GM12874 (cell line): ENCODE results near the gene TRIM43.
"Not testable (repeated sequence)": the region's sequence is repeated elsewhere in the genome, so short reads cannot be mapped to it uniquely, and the experiment has no call there.

Source experiments
- TF ChIP-seq, protein P1 (sequence below): IDR thresholded peaks from 2 replicates; pipeline ENCODE4 v1.5.1; 2011; ENCODE audit warnings: low read depth, mild to moderate bottlenecking, control low read depth, low read length, moderate library complexity; ENCODE audit not compliant: insufficient read depth

TRIM43 gene

DNA sequence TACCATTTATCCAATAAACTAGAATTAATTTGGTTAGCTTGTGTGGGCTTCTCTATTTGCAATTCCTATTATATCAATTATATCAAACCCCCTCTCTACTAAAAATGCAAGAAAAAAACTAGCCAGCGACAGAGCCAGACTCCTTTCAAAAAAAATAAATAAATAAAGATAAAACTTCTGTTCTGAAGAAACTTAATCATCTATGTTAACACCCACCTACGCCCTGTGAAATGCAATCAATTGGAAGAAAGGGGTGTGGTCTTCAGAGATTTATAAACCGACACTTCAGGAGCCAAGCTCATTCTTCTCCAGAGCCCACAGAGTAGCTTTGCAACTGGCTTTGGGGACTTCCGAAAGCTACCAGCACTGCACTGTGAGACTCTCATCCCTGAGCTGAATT, at the start of gene TRIM43:
Gene TRIM43, plus strand, starts transcription at position 301 of the 400 bp plus-strand sequence. CDS start 2,023 bp downstream, outside the sequence.
- TF ChIP-seq, protein P1, sequence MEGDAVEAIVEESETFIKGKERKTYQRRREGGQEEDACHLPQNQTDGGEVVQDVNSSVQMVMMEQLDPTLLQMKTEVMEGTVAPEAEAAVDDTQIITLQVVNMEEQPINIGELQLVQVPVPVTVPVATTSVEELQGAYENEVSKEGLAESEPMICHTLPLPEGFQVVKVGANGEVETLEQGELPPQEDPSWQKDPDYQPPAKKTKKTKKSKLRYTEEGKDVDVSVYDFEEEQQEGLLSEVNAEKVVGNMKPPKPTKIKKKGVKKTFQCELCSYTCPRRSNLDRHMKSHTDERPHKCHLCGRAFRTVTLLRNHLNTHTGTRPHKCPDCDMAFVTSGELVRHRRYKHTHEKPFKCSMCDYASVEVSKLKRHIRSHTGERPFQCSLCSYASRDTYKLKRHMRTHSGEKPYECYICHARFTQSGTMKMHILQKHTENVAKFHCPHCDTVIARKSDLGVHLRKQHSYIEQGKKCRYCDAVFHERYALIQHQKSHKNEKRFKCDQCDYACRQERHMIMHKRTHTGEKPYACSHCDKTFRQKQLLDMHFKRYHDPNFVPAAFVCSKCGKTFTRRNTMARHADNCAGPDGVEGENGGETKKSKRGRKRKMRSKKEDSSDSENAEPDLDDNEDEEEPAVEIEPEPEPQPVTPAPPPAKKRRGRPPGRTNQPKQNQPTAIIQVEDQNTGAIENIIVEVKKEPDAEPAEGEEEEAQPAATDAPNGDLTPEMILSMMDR, result not testable (repeated sequence)

GRCh38 chr2:95551055-95551568, 40.7 kb upstream of the TRIM43 start:
- TF ChIP-seq, protein P1, result no peak

DNA sequence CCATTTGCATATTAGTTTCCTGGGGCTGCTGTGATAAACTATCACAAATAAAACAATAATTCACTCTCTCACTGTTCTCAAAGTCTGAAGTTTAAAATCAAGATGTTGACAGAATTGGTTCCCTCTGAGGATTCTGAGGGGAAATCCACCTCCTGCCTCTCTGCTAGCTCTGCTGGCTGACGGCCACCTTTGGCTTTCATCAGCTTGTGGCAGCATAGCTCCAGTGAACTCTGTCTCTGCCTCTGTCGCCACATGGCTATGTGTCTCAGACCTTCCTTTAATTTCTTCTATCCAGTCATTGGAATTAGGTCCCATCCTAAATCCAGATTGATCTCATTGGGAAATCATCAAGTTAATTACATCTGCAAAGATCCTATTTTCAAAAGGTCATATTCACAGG, 38.9 kb upstream of the TRIM43 start:
- TF ChIP-seq, protein P1, result no peak

DNA sequence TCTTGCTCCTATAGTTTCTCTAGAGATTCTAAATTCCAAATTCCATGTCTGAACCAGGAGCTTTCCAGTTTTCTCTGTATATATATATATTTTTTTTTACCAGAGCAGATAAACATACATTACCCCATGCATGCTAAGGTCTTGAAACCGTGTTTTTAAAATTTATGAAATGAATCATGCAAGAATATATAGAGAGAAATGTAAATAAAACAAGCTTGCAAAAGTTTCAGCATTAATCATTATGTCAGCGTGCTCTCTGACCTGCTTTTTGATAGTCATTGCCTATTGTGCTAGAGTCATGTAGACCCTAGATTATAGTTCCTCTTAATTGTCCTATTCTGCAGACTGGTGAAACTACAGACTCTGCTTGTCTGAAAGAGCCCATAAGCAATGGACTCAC, 22.6 kb upstream of the TRIM43 start:
- TF ChIP-seq, protein P1, result no peak

- TF ChIP-seq, protein P1, result no peak
Observed at GRCh38 chr2:95573866-95574265, 17.9 kb upstream of the TRIM43 start.

- TF ChIP-seq, protein P1, result no peak
Observed at GRCh38 chr2:95574506-95574905, 17.3 kb upstream of the TRIM43 start.

DNA sequence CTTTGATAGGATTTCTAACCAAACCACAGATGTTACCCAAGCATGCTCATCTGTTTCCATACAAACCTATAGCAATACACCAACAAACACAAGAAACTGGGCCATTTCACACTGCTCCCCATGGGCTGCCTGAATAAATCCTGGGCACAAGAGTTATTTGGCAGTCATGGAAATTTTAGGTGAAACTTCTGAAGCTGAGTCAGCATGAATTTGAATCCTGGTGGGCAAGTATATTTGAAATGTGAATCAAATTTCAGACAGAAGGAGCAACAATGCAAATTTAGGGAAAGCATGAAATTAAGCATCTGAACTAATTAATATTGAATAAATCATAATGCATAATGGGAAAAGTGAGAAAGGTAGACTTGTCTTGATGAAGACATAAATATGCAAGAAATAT, 15.9 kb upstream of the TRIM43 start:
- TF ChIP-seq, protein P1, result no peak
